ENCODE results near the gene CARM1.

DNA sequence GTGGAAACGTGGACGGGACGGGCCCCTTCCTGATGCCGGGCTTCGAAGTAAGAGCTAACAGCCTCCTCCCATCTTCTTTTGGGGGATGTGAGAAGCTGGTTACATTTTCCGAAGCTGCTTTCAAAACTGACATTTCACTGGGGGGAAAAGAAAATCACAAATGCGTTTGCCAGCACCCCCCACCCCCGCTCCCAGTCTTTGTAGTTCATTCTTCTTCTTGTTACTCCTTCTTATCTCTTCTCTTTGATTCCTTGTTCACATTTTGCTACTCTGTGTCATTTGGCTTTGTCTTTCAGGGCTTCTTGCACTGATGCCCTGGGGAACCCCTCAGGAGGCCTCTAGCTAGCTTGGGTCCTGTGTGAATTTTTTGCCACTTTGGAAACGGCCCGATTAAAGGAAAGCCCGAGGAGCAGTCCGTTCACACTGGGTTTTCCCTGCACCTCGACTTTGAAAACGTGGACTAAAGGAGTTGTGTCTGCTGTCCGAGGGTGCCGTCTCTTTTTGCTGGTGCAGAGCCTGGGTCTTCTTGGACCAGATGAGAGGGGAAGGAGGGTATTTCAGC is 1.3 kb downstream of the CARM1 start:
- TF ChIP-seq EZH2phosphoT487 (IDR thresholded peaks at IDR 0.05) = no peak
- TF ChIP-seq, protein P1, sequence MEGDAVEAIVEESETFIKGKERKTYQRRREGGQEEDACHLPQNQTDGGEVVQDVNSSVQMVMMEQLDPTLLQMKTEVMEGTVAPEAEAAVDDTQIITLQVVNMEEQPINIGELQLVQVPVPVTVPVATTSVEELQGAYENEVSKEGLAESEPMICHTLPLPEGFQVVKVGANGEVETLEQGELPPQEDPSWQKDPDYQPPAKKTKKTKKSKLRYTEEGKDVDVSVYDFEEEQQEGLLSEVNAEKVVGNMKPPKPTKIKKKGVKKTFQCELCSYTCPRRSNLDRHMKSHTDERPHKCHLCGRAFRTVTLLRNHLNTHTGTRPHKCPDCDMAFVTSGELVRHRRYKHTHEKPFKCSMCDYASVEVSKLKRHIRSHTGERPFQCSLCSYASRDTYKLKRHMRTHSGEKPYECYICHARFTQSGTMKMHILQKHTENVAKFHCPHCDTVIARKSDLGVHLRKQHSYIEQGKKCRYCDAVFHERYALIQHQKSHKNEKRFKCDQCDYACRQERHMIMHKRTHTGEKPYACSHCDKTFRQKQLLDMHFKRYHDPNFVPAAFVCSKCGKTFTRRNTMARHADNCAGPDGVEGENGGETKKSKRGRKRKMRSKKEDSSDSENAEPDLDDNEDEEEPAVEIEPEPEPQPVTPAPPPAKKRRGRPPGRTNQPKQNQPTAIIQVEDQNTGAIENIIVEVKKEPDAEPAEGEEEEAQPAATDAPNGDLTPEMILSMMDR (IDR thresholded peaks at IDR 0.05) = no peak
- no peak for TF ChIP-seq EZH2 (IDR thresholded peaks at IDR 0.05)
